ENCODE results near the gene NAGA.
A peak's percentile ranks its signal among the peaks of the same experiment; 100 is the strongest.

The NAGA gene

DNA sequence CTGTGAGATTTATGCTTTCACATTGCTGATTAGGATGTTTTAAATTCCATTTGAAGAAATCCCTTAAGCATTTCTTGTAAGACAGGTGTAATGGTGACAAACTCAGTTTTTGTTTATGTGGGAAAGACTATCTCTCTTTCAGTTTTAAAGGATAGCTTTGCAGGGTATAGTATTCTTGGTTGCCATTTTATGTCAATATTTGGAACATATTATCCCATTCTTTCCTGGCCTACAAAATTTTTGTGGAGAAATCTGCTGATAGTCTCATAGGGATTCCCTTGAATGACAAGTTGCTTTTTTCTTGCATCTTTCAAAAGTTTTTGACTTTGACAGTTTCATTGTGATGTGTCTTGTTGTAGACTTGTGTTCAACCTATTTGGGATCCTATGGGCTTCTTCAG, 28.8 kb downstream of the NAGA start:
- no peak overlapping the region for H3K4me3 ChIP-seq (ENCODE audit: control insufficient read depth, low read depth, low read length)
- TF ChIP-seq, protein P1, sequence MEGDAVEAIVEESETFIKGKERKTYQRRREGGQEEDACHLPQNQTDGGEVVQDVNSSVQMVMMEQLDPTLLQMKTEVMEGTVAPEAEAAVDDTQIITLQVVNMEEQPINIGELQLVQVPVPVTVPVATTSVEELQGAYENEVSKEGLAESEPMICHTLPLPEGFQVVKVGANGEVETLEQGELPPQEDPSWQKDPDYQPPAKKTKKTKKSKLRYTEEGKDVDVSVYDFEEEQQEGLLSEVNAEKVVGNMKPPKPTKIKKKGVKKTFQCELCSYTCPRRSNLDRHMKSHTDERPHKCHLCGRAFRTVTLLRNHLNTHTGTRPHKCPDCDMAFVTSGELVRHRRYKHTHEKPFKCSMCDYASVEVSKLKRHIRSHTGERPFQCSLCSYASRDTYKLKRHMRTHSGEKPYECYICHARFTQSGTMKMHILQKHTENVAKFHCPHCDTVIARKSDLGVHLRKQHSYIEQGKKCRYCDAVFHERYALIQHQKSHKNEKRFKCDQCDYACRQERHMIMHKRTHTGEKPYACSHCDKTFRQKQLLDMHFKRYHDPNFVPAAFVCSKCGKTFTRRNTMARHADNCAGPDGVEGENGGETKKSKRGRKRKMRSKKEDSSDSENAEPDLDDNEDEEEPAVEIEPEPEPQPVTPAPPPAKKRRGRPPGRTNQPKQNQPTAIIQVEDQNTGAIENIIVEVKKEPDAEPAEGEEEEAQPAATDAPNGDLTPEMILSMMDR (IDR thresholded peaks at IDR 0.05; ENCODE audit: control insufficient read depth, insufficient read depth, low read depth, low read length, missing control alignments), result no peak
- no peak for DNase-seq (ENCODE audit: low read depth)

GRCh38 chr22:42039271-42039670, 31.3 kb downstream of the NAGA start:
- H3K4me3 ChIP-seq (ENCODE audit: control insufficient read depth, low read depth, low read length), result no peak overlapping the region
- DNase-seq (ENCODE audit: low read depth), result peak; percentile 10
- TF ChIP-seq, protein P1 (IDR thresholded peaks at IDR 0.05; ENCODE audit: control insufficient read depth, insufficient read depth, low read depth, low read length, missing control alignments), result no peak

DNA sequence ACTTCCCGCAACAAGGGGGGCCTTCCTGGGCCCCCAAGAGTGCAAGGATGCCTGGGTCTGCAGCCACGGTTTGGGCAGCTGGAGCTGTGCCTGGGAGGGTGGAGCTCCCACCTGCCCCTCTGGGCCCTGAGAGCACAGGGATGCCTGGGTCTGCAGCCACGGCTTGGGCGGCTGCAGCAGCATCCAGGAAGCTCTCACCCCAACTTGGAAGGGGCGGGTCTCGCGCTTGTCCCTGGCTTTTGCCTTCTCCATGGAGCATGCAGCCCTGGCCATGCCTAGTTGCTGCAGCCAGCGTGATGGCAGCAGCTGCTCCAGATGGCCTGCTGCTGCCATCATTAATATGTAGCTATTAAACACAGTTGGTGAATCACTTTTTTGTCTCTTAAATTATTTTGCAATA, 35.4 kb downstream of the NAGA start:
- no peak overlapping the region for H3K4me3 ChIP-seq (ENCODE audit: control insufficient read depth, low read depth, low read length)
- no peak for DNase-seq (ENCODE audit: low read depth)
- TF ChIP-seq, protein P1 (IDR thresholded peaks at IDR 0.05; ENCODE audit: control insufficient read depth, insufficient read depth, low read depth, low read length, missing control alignments), result no peak

- TF ChIP-seq, protein P1 (IDR thresholded peaks at IDR 0.05; ENCODE audit: control insufficient read depth, insufficient read depth, low read depth, low read length, missing control alignments), result no peak
- no peak overlapping the region for H3K4me3 ChIP-seq (ENCODE audit: control insufficient read depth, low read depth, low read length)
- DNase-seq (ENCODE audit: low read depth), result no peak
These were observed 37.1 kb downstream of the NAGA start for GRCh38 chr22:42033263-42034181.

- no peak overlapping the region for H3K4me3 ChIP-seq (ENCODE audit: control insufficient read depth, low read depth, low read length)
- no peak for DNase-seq (ENCODE audit: low read depth)
- TF ChIP-seq, protein P1 (IDR thresholded peaks at IDR 0.05; ENCODE audit: control insufficient read depth, insufficient read depth, low read depth, low read length, missing control alignments), result no peak
These were observed 43.9 kb downstream of the NAGA start for GRCh38 chr22:42026705-42027104.

DNA sequence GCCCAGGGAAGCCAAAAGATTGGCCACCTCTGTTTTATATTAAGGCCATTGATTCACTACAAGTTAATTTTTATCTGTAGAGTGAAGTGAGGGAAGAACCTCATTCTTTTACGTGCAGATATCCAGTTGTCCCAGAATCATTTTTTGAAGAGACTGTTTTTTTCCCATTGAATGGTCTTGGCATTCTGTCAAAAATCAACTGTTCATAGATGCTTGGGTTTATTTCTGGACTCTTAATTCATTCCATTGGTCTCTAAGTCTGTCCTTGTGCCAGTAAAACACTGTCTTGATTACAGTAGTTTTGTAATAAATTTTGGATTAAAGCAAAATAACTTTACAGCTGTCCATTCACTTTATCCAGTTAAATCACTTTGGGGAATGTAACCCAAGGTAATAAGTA, 45.2 kb downstream of the NAGA start:
- no peak overlapping the region for H3K4me3 ChIP-seq (ENCODE audit: control insufficient read depth, low read depth, low read length)
- DNase-seq (ENCODE audit: low read depth), result no peak
- TF ChIP-seq, protein P1 (IDR thresholded peaks at IDR 0.05; ENCODE audit: control insufficient read depth, insufficient read depth, low read depth, low read length, missing control alignments), result no peak

Measured in AG09309 (cell line).